Endothelial cell (in vitro differentiated cells): ENCODE results near the gene R3HDM4. TPM values are rescaled to one million over a fixed set of nuclear protein-coding genes. Genes with fewer than 3 reads are reported as not detected.
A peak's percentile ranks its signal among the peaks of the same experiment; 100 is the strongest.

Experiments
- DNase-seq: peaks from one replicate; pipeline ENCODE4 v3.0.0; 2021; ENCODE audit warnings: low spot score
- H3K27ac Mint-ChIP-seq: one replicate; pipeline ENCODE4 v1.8.0; 2021; ENCODE audit warnings: mixed read lengths, inconsistent platforms; ENCODE audit not compliant: unreplicated experiment
- H3K27me3 Mint-ChIP-seq: one replicate; pipeline ENCODE4 v1.8.0; 2021; ENCODE audit warnings: mild to moderate bottlenecking, moderate library complexity, mixed read lengths, inconsistent platforms; ENCODE audit not compliant: unreplicated experiment
- H3K36me3 Mint-ChIP-seq: one replicate; pipeline ENCODE4 v1.8.0; 2021; ENCODE audit warnings: mild to moderate bottlenecking, low read depth, mixed read lengths, inconsistent platforms; ENCODE audit not compliant: unreplicated experiment
- H3K4me1 Mint-ChIP-seq: one replicate; pipeline ENCODE4 v1.8.0; 2021; ENCODE audit warnings: mild to moderate bottlenecking, mixed read lengths, inconsistent platforms; ENCODE audit not compliant: unreplicated experiment
- H3K4me3 Mint-ChIP-seq: one replicate; pipeline ENCODE4 v1.8.0; 2021; ENCODE audit warnings: mild to moderate bottlenecking, mixed read lengths, inconsistent platforms; ENCODE audit not compliant: unreplicated experiment
- H3K9me3 Mint-ChIP-seq: one replicate; pipeline ENCODE4 v1.8.0; 2021; ENCODE audit warnings: mixed read lengths, inconsistent platforms; ENCODE audit not compliant: unreplicated experiment
- total RNA-seq: library from RNA; stranded (reverse); fragmentation: NEBNext Ultra II Directional; extraction: Animal tissue kit (Norgen Biotek cat#: 25700); gene quantifications from one replicate; pipeline ENCODE4 v1.2.1, GENCODE V29; 2021; ENCODE audit not compliant: unreplicated experiment
- TF ChIP-seq, protein P1 (sequence below): fragments of 200-600 bp; sonication (generic); IDR thresholded peaks from one replicate; pipeline ENCODE4 v1.5.0; 2021; ENCODE audit warnings: antibody characterized with exemption; ENCODE audit not compliant: unreplicated experiment

Gene R3HDM4
- total RNA-seq, 1 donor from 2014 or later = 40.6 TPM

DNA sequence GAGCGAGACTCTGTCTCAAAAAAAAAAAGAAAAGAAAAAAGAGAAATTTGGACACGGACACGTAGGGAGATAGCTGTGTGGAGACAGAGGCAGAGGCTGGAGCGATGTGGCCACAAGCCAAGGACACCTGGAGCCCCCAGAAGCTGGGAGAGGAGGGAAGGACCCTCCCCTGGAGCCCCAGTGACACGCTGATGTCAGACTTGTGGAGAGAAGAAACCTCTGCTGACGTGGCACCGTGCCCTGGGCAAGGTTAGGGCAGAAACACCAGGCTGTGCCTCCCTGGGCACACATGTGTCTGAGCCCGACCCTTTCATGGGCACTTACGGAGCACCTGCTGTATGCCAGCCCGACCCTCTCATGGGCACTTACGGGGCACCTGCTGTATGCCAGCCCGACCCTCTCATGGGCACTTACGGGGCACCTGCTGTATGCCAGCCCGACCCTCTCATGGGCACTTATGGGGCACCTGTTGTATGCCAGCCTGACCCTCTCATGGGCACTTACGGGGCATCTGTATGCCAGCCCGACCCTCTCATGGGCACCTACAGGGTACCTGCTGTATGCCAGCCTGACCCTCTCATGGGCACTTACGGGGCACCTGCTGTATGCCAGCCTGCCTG lies 30.6 kb upstream of the R3HDM4 start:
- peaks cover 8% of the 10 kb centered on the region for H3K27me3 Mint-ChIP-seq
- H3K27ac Mint-ChIP-seq = no peak overlapping the region
- H3K9me3 Mint-ChIP-seq = no peaks in the 10 kb centered on the region
- peaks cover 22% of the 10 kb centered on the region for H3K36me3 Mint-ChIP-seq
- TF ChIP-seq, protein P1, sequence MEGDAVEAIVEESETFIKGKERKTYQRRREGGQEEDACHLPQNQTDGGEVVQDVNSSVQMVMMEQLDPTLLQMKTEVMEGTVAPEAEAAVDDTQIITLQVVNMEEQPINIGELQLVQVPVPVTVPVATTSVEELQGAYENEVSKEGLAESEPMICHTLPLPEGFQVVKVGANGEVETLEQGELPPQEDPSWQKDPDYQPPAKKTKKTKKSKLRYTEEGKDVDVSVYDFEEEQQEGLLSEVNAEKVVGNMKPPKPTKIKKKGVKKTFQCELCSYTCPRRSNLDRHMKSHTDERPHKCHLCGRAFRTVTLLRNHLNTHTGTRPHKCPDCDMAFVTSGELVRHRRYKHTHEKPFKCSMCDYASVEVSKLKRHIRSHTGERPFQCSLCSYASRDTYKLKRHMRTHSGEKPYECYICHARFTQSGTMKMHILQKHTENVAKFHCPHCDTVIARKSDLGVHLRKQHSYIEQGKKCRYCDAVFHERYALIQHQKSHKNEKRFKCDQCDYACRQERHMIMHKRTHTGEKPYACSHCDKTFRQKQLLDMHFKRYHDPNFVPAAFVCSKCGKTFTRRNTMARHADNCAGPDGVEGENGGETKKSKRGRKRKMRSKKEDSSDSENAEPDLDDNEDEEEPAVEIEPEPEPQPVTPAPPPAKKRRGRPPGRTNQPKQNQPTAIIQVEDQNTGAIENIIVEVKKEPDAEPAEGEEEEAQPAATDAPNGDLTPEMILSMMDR = no peak
- DNase-seq = no peak
- no peak overlapping the region for H3K4me3 Mint-ChIP-seq
- H3K4me1 Mint-ChIP-seq = peaks cover 5% of the 10 kb centered on the region

DNA sequence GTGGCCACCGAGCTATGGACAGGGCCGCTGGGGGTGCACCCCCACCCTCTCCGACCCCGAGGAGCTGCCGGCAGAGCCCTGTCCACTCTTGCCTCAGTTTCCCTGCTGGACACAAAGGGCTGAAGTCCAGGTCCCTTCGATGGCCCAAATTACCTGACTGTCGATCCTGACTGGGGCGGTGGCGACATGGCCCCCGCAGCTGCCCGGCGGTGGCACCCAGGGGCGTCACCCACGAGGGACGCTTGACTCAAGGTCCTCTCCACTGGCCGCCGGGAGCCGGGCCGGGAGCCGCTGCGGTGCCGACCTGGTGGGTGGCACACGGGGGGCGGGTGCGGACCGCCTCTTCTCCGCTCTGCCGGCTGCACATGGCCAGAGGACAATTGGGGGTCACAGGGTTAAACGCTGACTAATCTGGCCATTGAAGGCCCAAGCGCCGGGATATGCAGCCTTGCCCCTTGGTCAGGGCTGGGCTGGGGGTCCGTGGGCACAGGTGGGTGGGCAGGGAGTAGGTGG lies 29.2 kb upstream of the R3HDM4 start:
- Mint-ChIP-seq H3K27ac (no peak overlapping the region), H3K9me3 (no peaks in the 10 kb centered on the region), H3K36me3 (peaks cover 25% of the 10 kb centered on the region), H3K4me3 (no peak overlapping the region), H3K4me1 (peaks cover 5% of the 10 kb centered on the region), H3K27me3 (peaks cover 8% of the 10 kb centered on the region)
- TF ChIP-seq, protein P1 = no peak
- no peak for DNase-seq

DNA sequence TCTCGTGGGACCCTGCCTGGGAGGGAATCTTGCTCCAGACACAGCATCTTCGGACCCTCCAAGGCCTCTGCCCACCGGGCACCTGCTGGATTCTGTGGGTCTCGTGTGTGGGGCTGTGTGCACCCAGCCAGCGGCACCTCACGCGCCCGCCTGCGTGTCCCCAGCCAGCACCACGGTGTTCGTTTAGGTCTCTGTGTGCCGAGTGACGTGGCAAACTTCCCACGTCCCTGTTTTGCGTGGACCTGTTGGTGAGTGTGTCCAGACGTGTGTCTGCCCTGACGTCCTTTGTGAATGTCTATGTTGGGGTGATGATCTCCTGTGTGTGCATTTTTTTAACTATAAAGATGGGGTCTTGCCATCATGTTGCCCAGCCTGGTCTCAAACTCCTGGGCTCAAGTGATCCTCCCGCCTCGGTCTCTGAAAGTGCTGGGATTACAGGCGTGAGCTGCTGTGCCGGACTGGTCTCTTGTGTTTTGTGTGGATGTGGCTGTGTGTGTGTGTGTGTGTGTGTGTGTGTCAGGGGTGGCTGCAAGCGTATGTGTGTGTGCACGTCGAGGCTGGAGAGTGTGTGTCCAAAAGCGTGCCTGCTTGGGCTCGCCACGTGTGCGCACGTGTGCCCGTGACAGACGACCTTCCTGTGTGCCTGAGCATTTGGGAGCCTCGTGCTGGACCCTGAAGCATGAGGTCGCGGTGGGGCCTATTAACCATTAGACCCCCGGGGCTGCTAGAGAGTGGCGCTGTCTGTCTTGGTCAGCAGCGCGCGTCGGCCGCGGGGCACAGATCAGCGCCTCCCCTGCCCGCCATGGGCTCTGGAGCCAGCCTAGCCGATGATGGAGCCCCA lies 28.5 kb upstream of the R3HDM4 start:
- peaks cover 26% of the 10 kb centered on the region for H3K36me3 Mint-ChIP-seq
- no peak overlapping the region for H3K27ac Mint-ChIP-seq
- H3K27me3 Mint-ChIP-seq = peaks cover 8% of the 10 kb centered on the region
- H3K4me1 Mint-ChIP-seq = peaks cover 5% of the 10 kb centered on the region
- no peak for DNase-seq
- TF ChIP-seq, protein P1 = no peak
- no peaks in the 10 kb centered on the region for H3K9me3 Mint-ChIP-seq
- H3K4me3 Mint-ChIP-seq = peak overlapping the region; percentile 76

DNA sequence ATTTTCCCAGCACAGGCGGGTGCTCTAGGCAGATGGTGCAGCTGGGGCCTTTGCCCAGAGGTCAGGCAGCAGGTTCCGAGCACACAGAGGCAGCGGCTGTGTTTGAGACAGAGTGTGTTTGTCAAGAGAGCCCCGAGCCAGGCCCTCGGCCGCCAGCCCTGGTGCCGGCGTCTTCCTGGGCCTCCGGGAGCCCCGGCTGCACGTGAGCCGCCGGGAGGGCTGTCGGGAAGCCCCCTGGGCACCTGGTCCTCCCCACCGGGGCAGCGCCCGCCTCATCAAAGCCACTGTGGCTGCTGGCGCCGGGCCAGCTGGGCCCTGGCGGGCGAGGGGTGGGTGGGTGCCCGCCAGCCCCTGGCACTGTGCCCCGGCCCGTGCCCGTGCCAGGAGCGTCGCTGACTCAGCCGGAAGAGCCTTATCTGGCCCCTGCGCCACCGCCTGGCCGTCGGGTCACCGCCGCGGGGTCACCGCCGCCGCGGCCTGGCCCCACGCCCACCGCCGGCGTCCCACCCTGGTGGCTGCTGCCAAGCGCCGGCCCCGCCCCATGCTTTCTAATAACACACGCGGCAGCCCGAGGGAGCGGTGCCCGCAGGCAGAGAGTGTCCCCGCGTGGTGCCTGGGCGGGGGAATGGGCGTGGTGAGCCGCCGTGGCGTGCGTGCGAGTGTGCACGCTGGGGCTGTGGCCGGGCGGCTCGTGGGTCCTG lies 27.7 kb upstream of the R3HDM4 start:
- Mint-ChIP-seq H3K36me3 (peaks cover 26% of the 10 kb centered on the region), H3K9me3 (no peaks in the 10 kb centered on the region), H3K4me3 (no peak overlapping the region), H3K27ac (no peak overlapping the region), H3K4me1 (peaks cover 5% of the 10 kb centered on the region), H3K27me3 (peaks cover 8% of the 10 kb centered on the region)
- no peak for DNase-seq
- TF ChIP-seq, protein P1 = no peak
